ENCODE measurements around the gene RAB3IP. TPM values are rescaled to one million over a fixed set of nuclear protein-coding genes. Genes with fewer than 3 reads are reported as not detected.
"Not testable (repeated sequence)": the region's sequence is repeated elsewhere in the genome, so short reads cannot be mapped to it uniquely, and the experiment has no call there.

Gene RAB3IP
- total RNA-seq, 1 donor from 2014 or later = 24.0 TPM

GRCh38 chr12:69836015-69836414 lies 97.4 kb downstream of the RAB3IP start:
- no peak for DNase-seq

GRCh38 chr12:69837191-69837590 lies 98.5 kb downstream of the RAB3IP start:
- no peak for DNase-seq

GRCh38 chr12:69837657-69838415 lies 99.2 kb downstream of the RAB3IP start:
- DNase-seq = no peak

- no peak for DNase-seq
These were observed 102.1 kb downstream of the RAB3IP start for GRCh38 chr12:69840727-69841126.

GRCh38 chr12:69843608-69844007 lies 104.9 kb downstream of the RAB3IP start:
- DNase-seq = no peak

- no peak for DNase-seq
These were observed 105.8 kb downstream of the RAB3IP start for GRCh38 chr12:69844416-69844815.

GRCh38 chr12:69844836-69845235 lies 106.2 kb downstream of the RAB3IP start:
- DNase-seq = no peak

GRCh38 chr12:69846976-69847375 lies 108.3 kb downstream of the RAB3IP start:
- DNase-seq = no peak

GRCh38 chr12:69851976-69852375 lies 113.3 kb downstream of the RAB3IP start:
- no peak for DNase-seq

- not testable (repeated sequence) for DNase-seq
These were observed 114.7 kb downstream of the RAB3IP start for GRCh38 chr12:69853176-69853961.

GRCh38 chr12:69866698-69867097 lies 128.0 kb downstream of the RAB3IP start:
- DNase-seq = no peak

GRCh38 chr12:69868695-69869094 lies 130.0 kb downstream of the RAB3IP start:
- no peak for DNase-seq

- DNase-seq = no peak
These were observed 134.1 kb downstream of the RAB3IP start for GRCh38 chr12:69872804-69873203.

Other genes with a start within 250 kb of the RAB3IP start
- gene CCT2, start 153.4 kb upstream of the RAB3IP start, total RNA-seq = 141 TPM
- 0.10 TPM for gene LRRC10, start 128.0 kb upstream of the RAB3IP start, total RNA-seq
- 7.1 TPM for gene BEST3, start 39.6 kb upstream of the RAB3IP start, total RNA-seq
- gene MYRFL, start 86.4 kb downstream of the RAB3IP start, total RNA-seq = 1.1 TPM

Measured in skin of body (tissue), 2 donors.